Left colon (tissue), 2 donors: ENCODE measurements around the gene MED13L. TPM values are rescaled to one million over a fixed set of nuclear protein-coding genes. Genes with fewer than 3 reads are reported as not detected.
"Not testable (repeated sequence)": the region's sequence is repeated elsewhere in the genome, so short reads cannot be mapped to it uniquely, and the experiment has no call there.

Experiments
- ATAC-seq: fragments of 200-7000 bp; cut with Tn5 transposase; one replicate; pipeline ENCODE4 v1.9.1; 2020; ENCODE audit warnings: mild to moderate bottlenecking, moderate library complexity
- DNase-seq, 2 donors: peaks; one replicate each; pipeline ENCODE4 v3.0.0-alpha.2; 2020
- intact Hi-C, 2 donors: fragments of 100-400 bp; cut with DNase I in 1 of 2; cut with micrococcal nuclease in 1 of 2; formaldehyde crosslinking; loops; one replicate each; pipeline versions ENCODE4 v1.11.2 to v1.14.0; 2022; cut with DNase I, micrococcal nuclease
- total RNA-seq, 2 donors: library from RNA; stranded (reverse); fragmentation: NEBNext Ultra II Directional; extraction: Animal tissue kit (Norgen Biotek cat#: 25700); gene quantifications; one replicate each; pipeline ENCODE4 v1.2.1, GENCODE V29; 2021
- donor health status: DM: no; HTN: no; CAD: no.
- donor health status: DM: yes; HTN: yes; CAD: no.

Gene MED13L
- total RNA-seq, 2 donors from 2014 or later = 94.2 to 106 TPM

DNA sequence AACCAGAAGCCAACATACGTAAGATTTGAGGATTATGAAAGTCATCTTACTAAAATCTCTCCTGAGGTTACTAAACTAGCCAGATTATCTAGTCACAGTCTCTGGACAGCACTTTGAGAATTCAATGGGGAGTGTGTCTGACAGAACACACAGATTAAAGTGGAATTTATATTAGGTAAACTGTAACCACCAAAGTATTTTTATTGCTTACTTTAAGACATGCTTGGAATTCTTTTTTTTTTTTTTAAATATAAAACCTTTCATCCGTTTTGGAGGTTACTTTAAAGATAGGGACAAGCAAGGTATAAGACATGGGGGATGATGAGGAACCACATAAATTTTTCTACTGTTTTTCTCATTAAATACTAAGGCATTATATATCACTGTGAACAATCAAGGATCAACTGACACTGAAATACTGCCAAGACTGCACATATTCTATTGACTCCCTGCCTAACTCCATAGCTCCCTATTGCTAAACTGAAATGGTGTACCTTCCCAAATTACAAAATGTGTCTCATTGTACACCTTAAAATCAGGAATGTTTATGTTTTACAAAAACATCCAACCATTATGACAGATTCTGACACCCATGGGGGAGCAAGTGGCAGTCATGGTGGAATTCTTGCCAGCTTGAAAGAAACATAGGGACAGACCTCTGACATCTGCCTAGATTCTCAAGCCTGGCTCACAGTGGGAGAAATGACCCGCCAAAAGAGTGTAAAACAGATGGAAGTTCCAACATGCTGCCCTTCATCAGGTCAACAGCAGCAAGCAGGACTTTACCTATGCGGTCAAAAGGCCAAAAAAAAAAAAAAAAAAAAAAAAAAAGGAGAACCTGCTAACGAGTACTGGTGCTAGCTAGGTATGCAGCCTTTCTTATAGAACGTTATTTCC lies 239.3 kb downstream of the MED13L start:
- intact Hi-C loops = no loop called here
- DNase-seq (no peak), ATAC-seq (no peak)

GRCh38 chr12:116033765-116034164 lies 243.7 kb downstream of the MED13L start:
- ATAC-seq (no peak), DNase-seq (no peak)
- intact Hi-C loops = no loop called here

- DNase-seq, ATAC-seq, intact Hi-C loops: not testable (repeated sequence)
These were observed 245.9 kb downstream of the MED13L start for GRCh38 chr12:116031624-116032023.

DNA sequence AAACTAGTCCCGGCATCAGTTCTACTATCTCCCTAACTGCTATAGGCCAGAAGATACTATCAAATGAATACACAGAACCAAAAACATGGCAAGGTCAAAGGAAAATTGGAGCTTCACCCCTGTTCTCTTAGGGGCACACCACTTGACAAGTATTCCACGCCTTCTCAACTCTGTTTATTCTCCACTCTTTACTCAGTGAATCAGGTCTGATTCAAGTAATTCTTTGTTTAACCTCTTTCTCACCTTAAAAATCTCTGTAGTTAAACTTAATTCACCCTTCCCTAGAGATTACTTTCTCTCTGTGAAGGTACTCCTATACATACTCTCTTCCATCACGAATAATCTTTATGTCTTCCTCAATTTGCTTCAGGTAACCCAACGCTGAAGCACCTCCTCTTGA lies 248.9 kb downstream of the MED13L start:
- DNase-seq (no peak), ATAC-seq (no peak)
- intact Hi-C loops = no loop called here

DNA sequence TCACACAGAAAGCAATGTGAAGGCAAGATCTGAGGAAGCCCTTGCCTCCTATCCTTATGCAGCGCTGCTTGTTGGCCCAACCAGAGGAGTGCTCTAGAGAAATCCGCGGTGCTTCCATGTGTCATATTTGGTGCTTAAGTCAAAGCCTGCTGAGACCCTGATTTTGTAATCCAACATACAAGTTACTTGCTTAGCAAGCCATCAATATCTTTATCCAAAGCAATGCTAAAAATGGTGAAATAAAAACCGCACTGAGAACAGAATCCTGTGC lies 250.0 kb downstream of the MED13L start:
- intact Hi-C loops = no loop called here
- no peak for ATAC-seq
- no peak for DNase-seq

GRCh38 chr12:116026768-116027550 lies 250.5 kb downstream of the MED13L start:
- DNase-seq = no peak
- ATAC-seq = no peak
- intact Hi-C loops = no loop called here

GRCh38 chr12:116026346-116026745 lies 251.1 kb downstream of the MED13L start:
- no peak for ATAC-seq

GRCh38 chr12:116024769-116025168 lies 252.7 kb downstream of the MED13L start:
- no peak for DNase-seq
- no peak for ATAC-seq
- intact Hi-C loops = no loop called here

More at GRCh38 chr12:116026346-116026745, 251.1 kb downstream of the MED13L start:
- no peak for DNase-seq
- intact Hi-C loops = no loop called here

DNA sequence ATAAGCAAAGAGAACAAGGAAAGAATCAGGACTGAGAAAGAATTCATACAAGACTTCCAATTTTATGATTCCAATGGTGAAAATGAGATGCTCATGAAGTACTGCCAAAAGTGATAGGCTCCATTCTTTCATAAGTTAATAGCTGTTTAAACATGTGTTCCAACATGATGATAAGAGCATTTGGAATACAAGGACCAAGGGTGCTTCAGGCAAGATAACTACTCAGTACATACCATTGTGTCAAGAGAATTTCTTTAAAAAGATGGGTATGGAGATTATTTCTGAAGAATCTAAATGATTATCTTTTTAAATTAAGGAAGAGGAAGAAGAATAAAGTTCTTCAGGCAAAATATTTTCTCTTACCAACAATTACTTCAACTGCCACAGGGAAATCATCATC lies 258.1 kb downstream of the MED13L start:
- ATAC-seq = no peak
- intact Hi-C loops = loop anchor here in 1 of 2 donors (10.0 kb wide), 1 partner anchor 215 kb away; no protein-coding TSS in a partner anchor
- no peak for DNase-seq

DNA sequence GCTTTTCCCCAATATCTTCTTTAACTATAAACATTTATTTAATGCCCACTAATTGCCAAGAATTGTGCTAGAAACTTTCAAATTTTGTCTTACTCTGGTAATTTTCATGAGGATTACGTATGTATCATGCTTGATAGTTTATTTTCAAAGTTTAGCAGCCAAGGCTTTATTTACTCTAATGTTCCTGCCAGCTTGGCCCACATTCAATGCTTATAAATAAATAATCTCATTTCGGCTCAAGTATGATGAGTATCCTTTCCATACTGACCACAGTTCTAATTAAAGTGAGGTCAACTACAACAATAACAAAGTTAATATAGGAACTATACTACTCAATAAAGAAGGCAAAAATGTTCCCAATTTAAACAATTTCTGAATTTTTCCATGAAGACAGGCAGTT lies 259.2 kb downstream of the MED13L start:
- ATAC-seq (no peak), DNase-seq (no peak)
- intact Hi-C loops = loop anchor here in 1 of 2 donors (10.0 kb wide), 1 partner anchor 217 kb away; no protein-coding TSS in a partner anchor

GRCh38 chr12:116015525-116015924 lies 262.0 kb downstream of the MED13L start:
- ATAC-seq (peak; percentile 82), DNase-seq (no peak)
- intact Hi-C loops = loop anchor here in 1 of 2 donors (10.0 kb wide), 1 partner anchor 219 kb away; no protein-coding TSS in a partner anchor

DNA sequence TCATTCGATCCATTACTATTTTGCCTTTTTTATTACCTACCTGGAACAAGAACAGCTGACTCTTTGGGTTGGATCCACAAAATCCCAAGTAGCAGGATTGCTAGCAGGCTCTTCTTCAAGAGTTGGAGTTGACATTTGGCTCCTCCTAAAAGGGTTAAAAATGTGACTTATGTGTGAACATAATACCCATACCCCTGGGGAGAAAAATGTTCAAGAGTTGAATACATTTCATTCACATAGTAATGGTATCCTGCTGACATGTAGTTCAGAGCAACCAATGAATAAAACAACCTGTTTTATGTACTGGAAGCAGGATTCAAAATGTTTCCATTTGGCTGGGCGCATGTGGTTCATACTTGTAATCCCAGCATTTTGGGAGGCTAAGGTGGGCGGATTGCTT lies 264.7 kb downstream of the MED13L start:
- no peak for DNase-seq
- no peak for ATAC-seq
- intact Hi-C loops = loop anchor here in 1 of 2 donors (10.0 kb wide), 1 partner anchor 222 kb away; no protein-coding TSS in a partner anchor

DNA sequence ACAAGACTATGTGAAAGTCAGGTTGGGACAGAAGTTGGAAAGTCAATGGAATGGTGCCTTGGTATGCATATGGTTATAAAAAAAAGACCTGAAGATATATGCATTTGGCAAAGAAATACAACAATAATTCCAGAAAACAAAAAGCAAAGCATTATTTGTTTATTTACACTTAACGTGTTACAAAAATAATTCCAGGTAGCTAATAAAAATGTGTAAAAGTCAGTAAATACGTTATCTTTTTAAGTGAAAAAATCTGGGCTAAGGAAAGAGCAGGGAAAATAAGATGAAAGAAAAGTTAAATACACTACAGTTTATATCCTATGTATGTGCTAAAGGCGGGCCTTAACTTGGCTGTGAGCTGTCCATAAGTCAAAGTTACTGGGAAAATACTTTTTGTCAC lies 266.3 kb downstream of the MED13L start:
- ATAC-seq (no peak), DNase-seq (no peak)
- intact Hi-C loops = loop anchor here in 1 of 2 donors (10.0 kb wide), 1 partner anchor 224 kb away; no protein-coding TSS in a partner anchor

DNA sequence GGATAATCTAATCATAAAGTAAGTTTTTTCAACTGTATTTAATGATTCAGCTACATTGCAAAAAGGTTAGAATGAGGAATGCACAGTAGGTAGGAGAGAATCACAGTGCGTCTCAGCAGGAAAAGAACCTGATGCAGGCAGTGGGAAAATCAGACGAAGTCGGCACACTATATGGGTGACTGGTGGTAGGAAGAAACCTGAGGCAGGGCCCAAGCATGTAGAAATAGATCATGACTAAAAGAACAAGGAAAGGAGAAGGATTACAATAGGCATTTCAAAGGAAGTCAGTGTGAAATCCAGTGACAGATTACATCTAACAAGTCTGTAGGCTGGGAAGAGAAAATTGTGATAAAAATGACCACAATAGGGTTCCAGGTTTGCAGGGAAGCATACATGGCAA lies 267.0 kb downstream of the MED13L start:
- no peak for DNase-seq

DNA sequence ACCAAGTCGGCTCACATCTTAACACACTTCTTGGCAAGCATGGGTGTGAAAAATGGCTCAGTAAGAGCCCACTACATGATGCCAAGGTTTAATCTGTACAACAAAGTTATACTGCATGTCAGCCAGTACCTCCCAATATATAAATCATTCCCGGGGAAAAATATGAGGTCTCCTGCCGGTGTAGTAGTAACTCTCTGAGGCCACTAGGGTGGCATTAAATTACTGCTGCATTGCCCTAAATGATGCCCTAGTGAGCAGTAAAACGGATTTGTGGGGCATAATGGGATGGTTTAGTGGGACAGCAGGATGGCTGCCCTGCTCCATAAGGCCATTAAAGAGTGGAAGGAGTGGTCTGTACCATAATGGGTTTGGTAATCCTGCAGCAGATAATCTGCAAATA lies 267.7 kb downstream of the MED13L start:
- intact Hi-C loops = loop anchor here in 1 of 2 donors (10.0 kb wide), 1 partner anchor 225 kb away; no protein-coding TSS in a partner anchor
- ATAC-seq (peak; percentile 27), DNase-seq (no peak)

More for the DNA sequence above, 267.0 kb downstream of the MED13L start:
- intact Hi-C loops = loop anchor here in 1 of 2 donors (10.0 kb wide), 1 partner anchor 224 kb away; no protein-coding TSS in a partner anchor
- no peak for ATAC-seq

GRCh38 chr12:116006141-116006540 lies 271.4 kb downstream of the MED13L start:
- DNase-seq (no peak), ATAC-seq (no peak)

GRCh38 chr12:116002890-116003536 lies 274.5 kb downstream of the MED13L start:
- intact Hi-C loops = no loop called here
- no peak for DNase-seq
- ATAC-seq = no peak

More at GRCh38 chr12:116006141-116006540, 271.4 kb downstream of the MED13L start:
- intact Hi-C loops = no loop called here

DNA sequence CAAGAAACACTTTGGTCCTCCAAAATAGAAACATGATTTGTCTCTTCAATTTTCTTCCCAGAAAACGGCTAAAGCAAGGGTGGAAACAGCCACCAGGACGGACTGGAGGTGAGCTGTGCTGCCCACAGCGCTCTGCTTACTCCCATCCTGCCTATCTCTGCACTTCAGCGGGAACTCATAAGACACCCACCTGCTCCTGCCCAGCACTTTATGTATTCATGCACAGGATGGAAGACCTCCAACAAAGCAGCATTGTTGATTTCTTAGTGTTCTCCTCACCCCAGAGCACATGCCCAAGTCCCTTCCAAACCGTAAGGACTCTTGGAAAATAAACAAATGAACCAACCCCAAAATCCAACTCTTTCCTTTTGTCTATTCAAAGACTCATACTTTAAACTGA lies 277.2 kb downstream of the MED13L start:
- no peak for DNase-seq
- no peak for ATAC-seq
- intact Hi-C loops = no loop called here

DNA sequence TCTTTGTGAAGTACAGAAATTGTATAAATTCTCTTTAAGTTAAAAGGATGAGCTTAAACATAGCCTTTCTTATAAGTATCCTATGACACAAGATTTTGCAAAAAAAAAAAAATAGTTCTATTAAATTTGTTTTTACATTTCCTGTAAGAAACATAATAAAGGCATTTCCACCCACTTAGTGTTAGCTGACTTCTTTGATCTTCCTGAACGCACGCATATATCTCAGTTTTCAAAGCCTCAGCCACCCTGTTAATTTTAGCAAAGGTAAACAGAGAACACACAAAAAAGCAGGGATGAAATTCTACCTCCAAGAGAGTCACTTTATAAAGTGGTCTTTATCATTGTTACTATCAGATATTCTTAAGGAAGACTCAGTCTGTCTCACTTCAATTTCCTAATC lies 277.9 kb downstream of the MED13L start:
- no peak for DNase-seq
- no peak for ATAC-seq
- intact Hi-C loops = loop anchor here in 1 of 2 donors (10.0 kb wide), 2 partner anchors 605 to 705 kb away; no protein-coding TSS in a partner anchor
